ENCODE measurements around the gene RIPOR3.

DNA sequence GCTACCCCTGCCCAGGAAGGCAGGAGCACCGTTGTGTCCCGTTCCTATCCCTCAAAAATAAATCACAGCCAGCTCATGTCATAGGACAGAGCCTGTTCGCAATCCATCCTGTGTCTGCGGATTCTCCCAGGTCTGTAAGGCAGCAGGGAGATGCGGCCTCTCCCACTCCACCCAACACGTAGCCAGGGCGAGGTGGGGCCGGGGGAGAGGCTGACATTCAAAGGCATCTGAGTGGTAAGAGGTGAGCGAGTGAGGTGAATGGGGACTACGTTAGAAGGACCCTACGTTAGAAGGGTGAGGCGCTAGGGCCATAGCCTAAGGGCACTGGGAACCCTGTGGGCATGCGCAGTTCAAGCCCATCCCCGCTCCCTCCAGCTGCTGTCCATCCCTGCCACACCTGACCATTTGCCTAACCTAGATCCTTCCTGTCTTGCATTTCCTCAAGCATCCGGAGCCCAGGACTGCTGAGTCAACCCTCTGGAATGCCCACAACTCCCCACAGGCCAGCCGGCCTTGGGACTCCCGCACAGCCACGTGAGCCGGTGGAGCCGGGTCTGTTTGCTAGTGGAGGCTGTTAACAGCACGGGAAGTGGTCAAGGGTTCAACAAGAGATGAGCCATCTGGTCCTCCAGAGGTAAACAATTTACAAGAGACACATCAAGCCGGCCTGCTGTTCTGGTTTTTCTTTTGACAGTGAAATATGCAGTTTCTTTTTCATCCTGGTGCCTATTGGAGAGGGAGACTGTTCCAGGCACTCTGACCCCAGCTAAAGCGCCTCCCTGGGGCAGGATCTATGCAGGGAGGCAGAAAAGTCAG is 45.9 kb downstream of the RIPOR3 start:
- TF ChIP-seq ZBTB11 (CRISPR knock-in tag; IDR thresholded peaks at IDR 0.05) (peak in 1 of 3 experiments; percentile 15; a peak in 1 of 6 replicates), ZNF24 (IDR thresholded peaks at IDR 0.05) (no peak), HDAC2 (IDR thresholded peaks at IDR 0.05) (no peak), RBM25 (IDR thresholded peaks at IDR 0.05; ENCODE audit: low read depth, low read length, severe bottlenecking) (no peak), NCOA1 (IDR thresholded peaks at IDR 0.05; ENCODE audit: low read depth) (no peak), SPI1 (IDR thresholded peaks at IDR 0.05; ENCODE audit: borderline replicate concordance, low read depth, low read length) (no peak), ZNF184 (CRISPR knock-in tag; IDR thresholded peaks at IDR 0.05) (no peak), MTA1 (IDR thresholded peaks at IDR 0.05; ENCODE audit: borderline replicate concordance) (no peak), SRF (CRISPR knock-in tag; IDR thresholded peaks at IDR 0.05) (no peak), GABPA (tag; conservative IDR thresholded peaks at IDR 0.05; ENCODE audit: low read depth) (no peak), RFX1 (IDR thresholded peaks at IDR 0.05) (no peak), SMC3 (conservative IDR thresholded peaks at IDR 0.05; ENCODE audit: insufficient read depth, low read depth, low read length) (no peak), POLR2A (conservative IDR thresholded peaks at IDR 0.05) (no peak)

All from K562 (cell line).